ENCODE measurements around the gene ING3.

GRCh38 chr7:120924837-120925236 lies 25.7 kb upstream of the ING3 start:
- TF ChIP-seq EZH2phosphoT487 (IDR thresholded peaks at IDR 0.05; ENCODE audit: low read depth) (no peak), CTCF (IDR thresholded peaks at IDR 0.05; ENCODE audit: low read depth, low read length) (no peak)

All from OCI-LY3 (cell line).